Activated T-cell treated with anti-CD3 and anti-CD28 coated beads, Interleukin-2, amount 50 U/mL, for 24 hours (primary cell): ENCODE results near the gene FDX2.
"Not testable (repeated sequence)": the region's sequence is repeated elsewhere in the genome, so short reads cannot be mapped to it uniquely, and the experiment has no call there.

Source experiments
- DNase-seq: peaks from one replicate; pipeline ENCODE4 v3.0.0-alpha.2; 2020
- H3K27ac Mint-ChIP-seq: 2 replicates; pipeline ENCODE4 v1.8.0; 2020; ENCODE audit warnings: mild to moderate bottlenecking, mixed read lengths
- H3K27me3 Mint-ChIP-seq: 2 replicates; pipeline ENCODE4 v1.8.0; 2020; ENCODE audit warnings: mixed read lengths
- H3K36me3 Mint-ChIP-seq: 2 replicates; pipeline ENCODE4 v1.8.0; 2020; ENCODE audit warnings: low read depth, mixed read lengths
- H3K4me1 Mint-ChIP-seq: 2 replicates; pipeline ENCODE4 v1.8.0; 2020; ENCODE audit warnings: low read depth, mixed read lengths
- H3K4me3 Mint-ChIP-seq: 2 replicates; pipeline ENCODE4 v1.8.0; 2020; ENCODE audit warnings: mild to moderate bottlenecking, moderate library complexity, mixed read lengths
- H3K9me3 Mint-ChIP-seq: 2 replicates; pipeline ENCODE4 v1.8.0; 2020; ENCODE audit warnings: mixed read lengths

The FDX2 gene

DNA sequence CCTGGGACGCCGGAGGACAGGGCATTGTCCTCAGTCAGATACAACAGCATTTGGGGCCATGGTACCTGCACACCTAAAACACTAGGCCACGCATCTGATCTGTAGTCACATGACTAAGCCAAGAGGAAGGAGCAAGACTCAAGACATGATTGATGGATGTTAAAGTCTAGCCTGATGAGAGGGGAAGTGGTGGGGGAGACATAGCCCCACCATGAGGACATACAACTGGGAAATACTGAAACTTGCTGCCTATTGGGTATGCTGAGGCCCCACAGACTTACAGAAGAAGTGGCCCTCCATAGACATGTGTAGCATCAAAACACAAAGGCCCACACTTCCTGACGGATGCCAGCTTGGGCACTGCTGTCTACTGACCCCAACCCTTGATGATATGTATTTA is 30.4 kb downstream of the FDX2 start:
- peaks cover 47% of the 10 kb centered on the region for H3K4me1 Mint-ChIP-seq
- peaks cover 48% of the 10 kb centered on the region for H3K36me3 Mint-ChIP-seq

DNA sequence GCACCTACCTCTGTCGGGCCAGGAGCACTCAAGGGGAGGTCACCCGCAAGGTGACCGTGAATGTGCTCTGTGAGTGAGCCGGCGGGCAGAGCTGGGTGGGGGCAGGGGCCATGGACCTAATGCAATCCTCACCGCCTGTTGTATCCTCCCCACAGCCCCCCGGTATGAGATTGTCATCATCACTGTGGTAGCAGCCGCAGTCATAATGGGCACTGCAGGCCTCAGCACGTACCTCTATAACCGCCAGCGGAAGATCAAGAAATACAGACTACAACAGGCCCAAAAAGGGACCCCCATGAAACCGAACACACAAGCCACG is 30.9 kb downstream of the FDX2 start:
- Mint-ChIP-seq H3K36me3 (peaks cover 51% of the 10 kb centered on the region), H3K27me3 (peaks cover 28% of the 10 kb centered on the region), H3K4me1 (peaks cover 43% of the 10 kb centered on the region), H3K9me3 (no peaks in the 10 kb centered on the region), H3K27ac (no peak overlapping the region), H3K4me3 (no peak overlapping the region)
- no peak for DNase-seq

More for the DNA sequence above, 30.4 kb downstream of the FDX2 start:
- no peak overlapping the region for H3K4me3 Mint-ChIP-seq
- no peaks in the 10 kb centered on the region for H3K9me3 Mint-ChIP-seq
- H3K27ac Mint-ChIP-seq = no peak overlapping the region
- DNase-seq = no peak
- H3K27me3 Mint-ChIP-seq = peaks cover 33% of the 10 kb centered on the region

DNA sequence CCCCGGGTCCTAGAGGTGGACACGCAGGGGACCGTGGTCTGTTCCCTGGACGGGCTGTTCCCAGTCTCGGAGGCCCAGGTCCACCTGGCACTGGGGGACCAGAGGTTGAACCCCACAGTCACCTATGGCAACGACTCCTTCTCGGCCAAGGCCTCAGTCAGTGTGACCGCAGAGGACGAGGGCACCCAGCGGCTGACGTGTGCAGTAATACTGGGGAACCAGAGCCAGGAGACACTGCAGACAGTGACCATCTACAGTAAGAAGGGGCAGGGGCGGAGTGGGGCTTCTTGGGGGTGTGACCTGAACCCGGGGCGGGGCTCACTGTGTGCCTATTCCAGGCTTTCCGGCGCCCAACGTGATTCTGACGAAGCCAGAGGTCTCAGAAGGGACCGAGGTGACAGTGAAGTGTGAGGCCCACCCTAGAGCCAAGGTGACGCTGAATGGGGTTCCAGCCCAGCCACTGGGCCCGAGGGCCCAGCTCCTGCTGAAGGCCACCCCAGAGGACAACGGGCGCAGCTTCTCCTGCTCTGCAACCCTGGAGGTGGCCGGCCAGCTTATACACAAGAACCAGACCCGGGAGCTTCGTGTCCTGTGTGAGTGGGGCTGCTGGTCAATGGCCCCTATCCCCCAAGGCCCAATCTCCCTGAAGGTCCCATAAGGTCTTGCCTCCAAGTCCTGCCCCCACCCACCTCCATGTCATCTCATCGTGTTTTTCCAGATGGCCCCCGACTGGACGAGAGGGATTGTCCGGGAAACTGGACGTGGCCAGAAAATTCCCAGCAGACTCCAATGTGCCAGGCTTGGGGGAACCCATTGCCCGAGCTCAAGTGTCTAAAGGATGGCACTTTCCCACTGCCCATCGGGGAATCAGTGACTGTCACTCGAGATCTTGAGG is 31.5 kb downstream of the FDX2 start:
- peaks cover 24% of the 10 kb centered on the region for H3K27me3 Mint-ChIP-seq
- no peaks in the 10 kb centered on the region for H3K9me3 Mint-ChIP-seq
- H3K4me1 Mint-ChIP-seq = peaks cover 43% of the 10 kb centered on the region
- DNase-seq = no peak
- H3K36me3 Mint-ChIP-seq = peaks cover 57% of the 10 kb centered on the region
- H3K4me3 Mint-ChIP-seq = no peak overlapping the region
- H3K27ac Mint-ChIP-seq = no peak overlapping the region

DNA sequence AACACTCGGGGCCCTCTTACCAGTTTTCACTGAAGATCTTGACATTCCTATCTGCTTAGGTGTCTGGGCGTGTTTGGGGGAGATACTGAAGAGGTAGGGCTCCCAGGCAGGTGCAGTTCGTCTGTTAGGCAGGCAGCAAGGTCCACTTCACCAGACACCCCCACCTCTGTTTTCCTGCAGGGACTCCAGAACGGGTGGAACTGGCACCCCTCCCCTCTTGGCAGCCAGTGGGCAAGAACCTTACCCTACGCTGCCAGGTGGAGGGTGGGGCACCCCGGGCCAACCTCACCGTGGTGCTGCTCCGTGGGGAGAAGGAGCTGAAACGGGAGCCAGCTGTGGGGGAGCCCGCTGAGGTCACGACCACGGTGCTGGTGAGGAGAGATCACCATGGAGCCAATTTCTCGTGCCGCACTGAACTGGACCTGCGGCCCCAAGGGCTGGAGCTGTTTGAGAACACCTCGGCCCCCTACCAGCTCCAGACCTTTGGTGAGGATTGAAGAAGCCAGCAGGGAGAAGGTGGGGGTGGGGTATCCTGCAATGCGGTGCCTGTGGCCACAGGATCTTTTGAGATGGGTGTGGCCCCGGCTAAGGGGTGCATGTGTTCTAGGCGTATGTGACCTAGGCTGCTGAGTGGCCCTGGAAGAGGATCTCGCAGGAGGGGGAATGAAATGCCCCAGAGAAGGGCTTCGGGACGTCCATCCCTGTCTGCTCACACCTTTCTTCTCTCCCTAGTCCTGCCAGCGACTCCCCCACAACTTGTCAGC is 32.3 kb downstream of the FDX2 start:
- peaks cover 39% of the 10 kb centered on the region for H3K4me1 Mint-ChIP-seq

DNA sequence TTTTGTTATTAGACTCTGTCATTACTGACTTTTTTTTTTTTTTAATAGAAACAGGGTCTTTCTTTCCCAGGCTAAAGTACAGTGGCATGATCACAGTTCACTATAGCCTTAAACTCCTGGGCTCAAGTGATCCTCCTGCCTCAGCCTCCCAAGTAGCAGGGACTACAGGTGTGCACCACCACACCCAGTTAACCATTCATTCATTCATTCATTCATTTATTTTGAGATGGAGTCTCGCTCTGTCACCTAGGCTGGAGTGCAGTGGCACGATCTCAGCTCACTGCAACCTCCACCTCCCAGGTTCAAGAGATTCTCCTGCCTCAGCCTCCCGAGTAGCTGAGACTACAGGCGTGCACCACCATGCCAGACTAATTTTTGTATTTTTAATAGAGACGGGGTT is 33.8 kb downstream of the FDX2 start:
- Mint-ChIP-seq H3K36me3 (peaks cover 79% of the 10 kb centered on the region), H3K4me1 (peaks cover 35% of the 10 kb centered on the region)
- not testable (repeated sequence) for DNase-seq, H3K9me3 Mint-ChIP-seq, H3K27me3 Mint-ChIP-seq, H3K27ac Mint-ChIP-seq, H3K4me3 Mint-ChIP-seq

More for the DNA sequence above, 32.3 kb downstream of the FDX2 start:
- Mint-ChIP-seq H3K27ac (no peak overlapping the region), H3K9me3 (no peaks in the 10 kb centered on the region), H3K4me3 (no peak overlapping the region), H3K27me3 (peaks cover 16% of the 10 kb centered on the region), H3K36me3 (peaks cover 65% of the 10 kb centered on the region)
- DNase-seq = no peak

DNA sequence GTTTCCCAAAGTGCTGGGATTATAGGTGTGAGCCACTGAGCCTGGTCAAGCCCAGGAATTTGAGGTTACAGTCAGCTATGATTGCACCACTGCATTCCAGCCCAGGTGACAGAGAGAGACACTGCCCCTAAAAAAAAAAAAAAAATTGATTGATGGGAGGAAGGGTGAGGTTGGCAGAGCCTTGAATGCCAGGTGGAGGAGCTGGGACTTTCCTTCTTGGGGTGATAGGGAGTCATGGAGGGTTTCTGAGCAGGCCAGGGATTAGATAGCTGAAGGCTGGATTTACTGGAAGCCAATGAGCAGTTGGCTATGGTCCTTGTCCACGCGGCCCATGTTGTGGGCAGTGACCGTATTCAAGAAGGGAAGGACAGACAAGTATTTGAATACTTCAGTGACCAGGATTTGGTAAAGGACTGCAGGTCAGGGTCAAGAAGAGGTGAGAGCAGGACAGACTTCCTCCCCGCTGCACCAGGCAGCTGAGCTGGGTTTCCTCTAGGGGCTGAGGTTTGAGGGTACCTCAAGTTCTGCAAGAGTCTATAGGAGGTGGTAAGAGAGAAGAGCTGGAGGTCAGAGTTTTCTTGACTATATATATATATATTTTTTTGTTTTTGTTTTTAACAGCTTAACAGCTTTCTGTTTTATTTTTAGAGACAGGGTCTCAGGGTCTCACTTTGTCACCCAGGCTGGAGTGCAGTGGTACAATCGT is 35.9 kb downstream of the FDX2 start:
- H3K4me3 Mint-ChIP-seq = no peak overlapping the region
- H3K4me1 Mint-ChIP-seq = peaks cover 19% of the 10 kb centered on the region
- no peaks in the 10 kb centered on the region for H3K9me3 Mint-ChIP-seq
- no peak for DNase-seq
- no peaks in the 10 kb centered on the region for H3K27me3 Mint-ChIP-seq
- peak overlapping the region; percentile 31 for H3K27ac Mint-ChIP-seq
- peaks cover 73% of the 10 kb centered on the region for H3K36me3 Mint-ChIP-seq

DNA sequence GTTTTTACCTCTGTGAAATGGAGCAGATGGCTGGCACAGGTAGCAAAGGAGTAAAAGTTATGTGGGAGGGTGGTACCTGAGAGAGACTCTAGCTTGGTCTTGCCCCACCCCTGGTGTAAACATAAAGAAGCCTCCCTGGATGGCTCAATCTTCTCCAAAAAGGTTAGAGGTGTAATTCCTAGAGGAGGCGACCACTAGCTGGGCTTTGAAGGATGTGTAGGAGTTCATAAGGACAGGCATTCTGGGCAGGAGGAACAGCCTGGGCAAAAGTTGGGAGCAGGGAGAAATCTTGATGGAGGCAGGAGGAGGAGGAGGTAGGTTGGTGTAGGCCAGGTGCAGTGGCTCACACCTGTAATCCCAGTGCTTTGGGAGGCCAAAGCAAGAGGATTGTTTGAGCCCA is 36.9 kb downstream of the FDX2 start:
- no peaks in the 10 kb centered on the region for H3K9me3 Mint-ChIP-seq
- H3K4me1 Mint-ChIP-seq = peaks cover 25% of the 10 kb centered on the region
- H3K36me3 Mint-ChIP-seq = peaks cover 73% of the 10 kb centered on the region
- no peak overlapping the region for H3K27ac Mint-ChIP-seq
- no peaks in the 10 kb centered on the region for H3K27me3 Mint-ChIP-seq
- DNase-seq = no peak
- H3K4me3 Mint-ChIP-seq = no peak overlapping the region

DNA sequence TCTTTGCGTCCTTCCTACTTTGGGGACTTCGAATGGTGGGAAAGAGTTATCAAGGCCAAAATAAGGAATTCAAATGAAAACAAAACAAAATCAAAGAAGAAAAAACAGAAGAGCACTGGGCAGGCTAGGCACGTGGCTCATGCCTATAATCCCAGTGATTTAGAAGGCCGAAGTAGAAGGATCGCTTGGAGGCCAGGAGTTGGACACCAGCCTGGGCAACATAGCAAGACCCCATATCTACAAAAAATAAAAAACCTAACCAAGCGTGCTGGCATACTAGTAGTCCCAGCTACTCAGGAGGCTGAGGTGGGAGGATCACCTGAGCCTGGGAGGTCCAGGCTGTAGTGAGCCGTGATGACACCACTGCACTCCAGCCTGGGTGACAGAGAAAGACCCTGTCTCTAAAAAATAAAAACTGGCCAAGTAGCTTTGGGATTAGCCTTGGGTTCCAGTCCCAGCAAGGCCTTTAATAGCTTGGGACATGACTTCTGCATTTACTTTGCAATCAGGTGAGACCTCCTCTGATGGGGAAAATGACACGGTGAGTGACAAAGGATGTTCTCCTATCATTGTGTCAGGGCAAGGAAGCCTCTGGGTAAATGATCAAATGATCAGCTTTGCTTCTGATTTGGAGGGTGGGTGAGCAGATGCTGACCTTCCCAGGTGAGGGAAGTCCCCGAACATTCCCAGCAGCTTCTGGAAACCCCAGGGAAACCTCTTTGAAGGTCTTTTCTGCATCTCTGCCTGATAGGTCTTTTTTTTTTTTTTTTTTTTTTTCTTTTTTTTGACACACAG is 37.8 kb downstream of the FDX2 start:
- no peak for DNase-seq
- H3K4me3 Mint-ChIP-seq = no peak overlapping the region
- H3K27ac Mint-ChIP-seq = no peak overlapping the region
- H3K4me1 Mint-ChIP-seq = peaks cover 26% of the 10 kb centered on the region
- H3K9me3 Mint-ChIP-seq = no peaks in the 10 kb centered on the region
- peaks cover 66% of the 10 kb centered on the region for H3K36me3 Mint-ChIP-seq
- no peaks in the 10 kb centered on the region for H3K27me3 Mint-ChIP-seq

DNA sequence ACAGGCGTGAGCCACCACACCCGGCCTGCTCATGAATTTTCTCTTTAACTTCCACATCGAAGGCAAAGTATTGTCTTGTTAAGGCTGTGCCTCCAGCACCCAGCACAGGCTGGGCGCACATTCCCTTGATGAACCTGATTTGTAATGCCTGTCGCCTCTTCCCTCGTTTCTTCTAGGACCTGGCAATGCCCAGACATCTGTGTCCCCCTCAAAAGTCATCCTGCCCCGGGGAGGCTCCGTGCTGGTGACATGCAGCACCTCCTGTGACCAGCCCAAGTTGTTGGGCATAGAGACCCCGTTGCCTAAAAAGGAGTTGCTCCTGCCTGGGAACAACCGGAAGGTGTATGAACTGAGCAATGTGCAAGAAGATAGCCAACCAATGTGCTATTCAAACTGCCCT is 41.2 kb downstream of the FDX2 start:
- Mint-ChIP-seq H3K4me3 (no peak overlapping the region), H3K27ac (peak overlapping the region; percentile 65), H3K9me3 (no peaks in the 10 kb centered on the region), H3K4me1 (peaks cover 51% of the 10 kb centered on the region), H3K27me3 (no peaks in the 10 kb centered on the region), H3K36me3 (peaks cover 66% of the 10 kb centered on the region)
- DNase-seq = no peak

DNA sequence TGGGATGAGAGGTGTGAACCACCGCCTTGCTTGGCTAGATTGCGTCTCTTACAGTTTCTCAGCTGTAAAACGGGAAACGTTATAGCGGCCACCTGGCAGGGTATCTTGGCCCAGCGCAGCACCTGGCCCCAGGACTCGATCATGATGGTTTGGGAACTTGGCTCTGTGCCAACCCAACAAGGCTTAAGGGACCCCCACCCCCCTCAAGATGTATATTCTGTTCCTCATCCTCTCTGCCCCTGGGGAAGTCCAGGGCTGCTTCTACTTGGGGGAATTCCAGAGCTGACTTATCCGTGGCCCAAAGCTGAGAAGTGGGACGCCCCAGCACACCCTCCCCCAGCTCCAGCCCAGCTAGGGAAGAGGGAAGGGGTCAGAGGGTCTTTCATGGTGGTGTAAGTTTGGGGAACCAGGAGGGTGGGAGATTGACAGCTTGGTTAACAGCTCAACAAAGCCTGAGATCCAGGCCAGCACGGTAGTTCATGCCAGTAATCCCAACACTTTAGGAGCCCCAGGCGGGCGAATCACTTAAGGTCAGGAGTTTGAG is 44.2 kb downstream of the FDX2 start:
- no peaks in the 10 kb centered on the region for H3K9me3 Mint-ChIP-seq
- H3K36me3 Mint-ChIP-seq = peaks cover 38% of the 10 kb centered on the region
- peak; percentile 64 for DNase-seq
- H3K4me1 Mint-ChIP-seq = peaks cover 42% of the 10 kb centered on the region
- peak overlapping the region; percentile 86 for H3K4me3 Mint-ChIP-seq
- no peaks in the 10 kb centered on the region for H3K27me3 Mint-ChIP-seq
- H3K27ac Mint-ChIP-seq = peak overlapping the region; percentile 97

DNA sequence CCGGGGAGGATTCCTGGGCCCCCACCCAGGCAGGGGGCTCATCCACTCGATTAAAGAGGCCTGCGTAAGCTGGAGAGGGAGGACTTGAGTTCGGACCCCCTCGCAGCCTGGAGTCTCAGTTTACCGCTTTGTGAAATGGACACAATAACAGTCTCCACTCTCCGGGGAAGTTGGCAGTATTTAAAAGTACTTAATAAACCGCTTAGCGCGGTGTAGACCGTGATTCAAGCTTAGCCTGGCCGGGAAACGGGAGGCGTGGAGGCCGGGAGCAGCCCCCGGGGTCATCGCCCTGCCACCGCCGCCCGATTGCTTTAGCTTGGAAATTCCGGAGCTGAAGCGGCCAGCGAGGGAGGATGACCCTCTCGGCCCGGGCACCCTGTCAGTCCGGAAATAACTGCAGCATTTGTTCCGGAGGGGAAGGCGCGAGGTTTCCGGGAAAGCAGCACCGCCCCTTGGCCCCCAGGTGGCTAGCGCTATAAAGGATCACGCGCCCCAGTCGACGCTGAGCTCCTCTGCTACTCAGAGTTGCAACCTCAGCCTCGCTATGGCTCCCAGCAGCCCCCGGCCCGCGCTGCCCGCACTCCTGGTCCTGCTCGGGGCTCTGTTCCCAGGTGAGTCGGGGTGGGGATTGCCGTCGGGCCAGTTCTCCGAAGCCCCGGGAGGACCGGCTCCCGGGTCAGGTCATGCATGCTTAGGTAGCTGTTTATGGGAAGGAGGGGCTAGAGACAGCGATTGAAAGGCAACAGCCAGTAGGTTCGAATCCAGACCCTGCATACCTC is 45.0 kb downstream of the FDX2 start, which contains the start of gene ICAM1:
TSS of gene ICAM1 (plus strand) at position 505 of the 779 bp plus-strand sequence. CDS start at position 545, 40 bp downstream.
- peak; percentile 85 for DNase-seq
- H3K4me1 Mint-ChIP-seq = peaks cover 42% of the 10 kb centered on the region
- peak within 1 kb of the TSS; percentile 97 for H3K27ac Mint-ChIP-seq
- H3K9me3 Mint-ChIP-seq = no peaks in the 10 kb centered on the region
- H3K4me3 Mint-ChIP-seq = peak within 1 kb of the TSS; percentile 86
- H3K27me3 Mint-ChIP-seq = no peaks in the 10 kb centered on the region
- peaks cover 37% of the 10 kb centered on the region for H3K36me3 Mint-ChIP-seq

DNA sequence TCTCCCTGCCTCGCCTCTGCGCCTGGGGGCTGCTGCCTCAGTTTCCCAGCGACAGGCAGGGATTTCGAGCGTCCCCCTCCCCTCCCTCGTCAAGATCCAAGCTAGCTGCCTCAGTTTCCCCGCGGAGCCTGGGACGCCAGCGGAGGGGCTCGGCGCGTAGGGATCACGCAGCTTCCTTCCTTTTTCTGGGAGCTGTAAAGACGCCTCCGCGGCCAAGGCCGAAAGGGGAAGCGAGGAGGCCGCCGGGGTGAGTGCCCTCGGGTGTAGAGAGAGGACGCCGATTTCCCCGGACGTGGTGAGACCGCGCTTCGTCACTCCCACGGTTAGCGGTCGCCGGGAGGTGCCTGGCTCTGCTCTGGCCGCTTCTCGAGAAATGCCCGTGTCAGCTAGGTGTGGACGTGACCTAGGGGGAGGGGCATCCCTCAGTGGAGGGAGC is 45.6 kb downstream of the FDX2 start:
- peak overlapping the region; percentile 86 for H3K4me3 Mint-ChIP-seq
- peak; percentile 81 for DNase-seq

More for the DNA sequence above, 45.6 kb downstream of the FDX2 start:
- Mint-ChIP-seq H3K27me3 (no peaks in the 10 kb centered on the region), H3K36me3 (peaks cover 34% of the 10 kb centered on the region), H3K9me3 (no peaks in the 10 kb centered on the region), H3K27ac (peak overlapping the region; percentile 97), H3K4me1 (peaks cover 42% of the 10 kb centered on the region)
